ENCODE results near the gene SRPK2.
"Not testable (repeated sequence)": the region's sequence is repeated elsewhere in the genome, so short reads cannot be mapped to it uniquely, and the experiment has no call there.

SRPK2 gene

GRCh38 chr7:105294482-105294881 lies 94.2 kb downstream of the SRPK2 start:
- not testable (repeated sequence) for H3K36me3 ChIP-seq (ENCODE audit: control insufficient read depth, low read depth, low read length)

GRCh38 chr7:105289704-105290103 lies 99.0 kb downstream of the SRPK2 start:
- H3K36me3 ChIP-seq (ENCODE audit: control insufficient read depth, low read depth, low read length) = no peaks in the 10 kb centered on the region
- no peak overlapping the region for H3K27ac ChIP-seq (ENCODE audit: low read length)
- H3K9ac ChIP-seq (ENCODE audit: low read length) = no peak overlapping the region
- H3K4me1 ChIP-seq (ENCODE audit: control insufficient read depth, low read depth, low read length) = no peaks in the 10 kb centered on the region
- no peak overlapping the region for H3K4me3 ChIP-seq (ENCODE audit: low read length)
- no peaks in the 10 kb centered on the region for H3K27me3 ChIP-seq (ENCODE audit: control insufficient read depth, insufficient read depth, low read length)
- no peaks in the 10 kb centered on the region for H3K9me3 ChIP-seq (ENCODE audit: control insufficient read depth, low read depth, low read length)

More at GRCh38 chr7:105294482-105294881, 94.2 kb downstream of the SRPK2 start:
- H3K4me1 ChIP-seq (ENCODE audit: control insufficient read depth, low read depth, low read length); H3K9ac ChIP-seq (ENCODE audit: low read length); H3K27me3 ChIP-seq (ENCODE audit: control insufficient read depth, insufficient read depth, low read length); H3K9me3 ChIP-seq (ENCODE audit: control insufficient read depth, low read depth, low read length); H3K27ac ChIP-seq (ENCODE audit: low read length); H3K4me3 ChIP-seq (ENCODE audit: low read length): not testable (repeated sequence)

- Histone ChIP-seq H3K4me1 (ENCODE audit: control insufficient read depth, low read depth, low read length) (no peaks in the 10 kb centered on the region), H3K9ac (ENCODE audit: low read length) (no peak overlapping the region), H3K4me3 (ENCODE audit: low read length) (no peak overlapping the region), H3K9me3 (ENCODE audit: control insufficient read depth, low read depth, low read length) (no peaks in the 10 kb centered on the region), H3K36me3 (ENCODE audit: control insufficient read depth, low read depth, low read length) (no peaks in the 10 kb centered on the region), H3K27me3 (ENCODE audit: control insufficient read depth, insufficient read depth, low read length) (no peaks in the 10 kb centered on the region), H3K27ac (ENCODE audit: low read length) (no peak overlapping the region)
Observed at GRCh38 chr7:105286441-105286840, 102.3 kb downstream of the SRPK2 start.

- no peak overlapping the region for H3K4me3 ChIP-seq (ENCODE audit: low read length)
- no peak overlapping the region for H3K27ac ChIP-seq (ENCODE audit: low read length)
- H3K27me3 ChIP-seq (ENCODE audit: control insufficient read depth, insufficient read depth, low read length) = no peaks in the 10 kb centered on the region
- no peaks in the 10 kb centered on the region for H3K4me1 ChIP-seq (ENCODE audit: control insufficient read depth, low read depth, low read length)
- no peak overlapping the region for H3K9ac ChIP-seq (ENCODE audit: low read length)
- no peaks in the 10 kb centered on the region for H3K36me3 ChIP-seq (ENCODE audit: control insufficient read depth, low read depth, low read length)
- H3K9me3 ChIP-seq (ENCODE audit: control insufficient read depth, low read depth, low read length) = no peaks in the 10 kb centered on the region
Observed at GRCh38 chr7:105285118-105285874, 103.4 kb downstream of the SRPK2 start.

GRCh38 chr7:105284014-105284413 lies 104.7 kb downstream of the SRPK2 start:
- no peaks in the 10 kb centered on the region for H3K9me3 ChIP-seq (ENCODE audit: control insufficient read depth, low read depth, low read length)
- peaks cover 6% of the 10 kb centered on the region for H3K4me1 ChIP-seq (ENCODE audit: control insufficient read depth, low read depth, low read length)
- H3K36me3 ChIP-seq (ENCODE audit: control insufficient read depth, low read depth, low read length) = no peaks in the 10 kb centered on the region
- H3K4me3 ChIP-seq (ENCODE audit: low read length) = no peak overlapping the region
- no peak overlapping the region for H3K9ac ChIP-seq (ENCODE audit: low read length)
- H3K27ac ChIP-seq (ENCODE audit: low read length) = no peak overlapping the region
- no peaks in the 10 kb centered on the region for H3K27me3 ChIP-seq (ENCODE audit: control insufficient read depth, insufficient read depth, low read length)

GRCh38 chr7:105281966-105282365 lies 106.8 kb downstream of the SRPK2 start:
- no peak overlapping the region for H3K4me3 ChIP-seq (ENCODE audit: low read length)
- H3K9me3 ChIP-seq (ENCODE audit: control insufficient read depth, low read depth, low read length) = no peaks in the 10 kb centered on the region
- H3K9ac ChIP-seq (ENCODE audit: low read length) = no peak overlapping the region
- H3K4me1 ChIP-seq (ENCODE audit: control insufficient read depth, low read depth, low read length) = peaks cover 6% of the 10 kb centered on the region
- no peak overlapping the region for H3K27ac ChIP-seq (ENCODE audit: low read length)
- no peaks in the 10 kb centered on the region for H3K36me3 ChIP-seq (ENCODE audit: control insufficient read depth, low read depth, low read length)
- H3K27me3 ChIP-seq (ENCODE audit: control insufficient read depth, insufficient read depth, low read length) = no peaks in the 10 kb centered on the region

- H3K27me3 ChIP-seq (ENCODE audit: control insufficient read depth, insufficient read depth, low read length) = no peaks in the 10 kb centered on the region
- H3K27ac ChIP-seq (ENCODE audit: low read length) = no peak overlapping the region
- H3K36me3 ChIP-seq (ENCODE audit: control insufficient read depth, low read depth, low read length) = no peaks in the 10 kb centered on the region
- no peak overlapping the region for H3K4me3 ChIP-seq (ENCODE audit: low read length)
- H3K9me3 ChIP-seq (ENCODE audit: control insufficient read depth, low read depth, low read length) = no peaks in the 10 kb centered on the region
- H3K4me1 ChIP-seq (ENCODE audit: control insufficient read depth, low read depth, low read length) = peaks cover 6% of the 10 kb centered on the region
- H3K9ac ChIP-seq (ENCODE audit: low read length) = no peak overlapping the region
Observed at GRCh38 chr7:105279688-105280007, 109.1 kb downstream of the SRPK2 start.

- H3K27me3 ChIP-seq (ENCODE audit: control insufficient read depth, insufficient read depth, low read length) = no peaks in the 10 kb centered on the region
- no peaks in the 10 kb centered on the region for H3K36me3 ChIP-seq (ENCODE audit: control insufficient read depth, low read depth, low read length)
- peaks cover 6% of the 10 kb centered on the region for H3K4me1 ChIP-seq (ENCODE audit: control insufficient read depth, low read depth, low read length)
- no peak overlapping the region for H3K9ac ChIP-seq (ENCODE audit: low read length)
- H3K9me3 ChIP-seq (ENCODE audit: control insufficient read depth, low read depth, low read length) = no peaks in the 10 kb centered on the region
- H3K27ac ChIP-seq (ENCODE audit: low read length) = no peak overlapping the region
- H3K4me3 ChIP-seq (ENCODE audit: low read length) = no peak overlapping the region
Observed at GRCh38 chr7:105278973-105279687, 109.6 kb downstream of the SRPK2 start.

GRCh38 chr7:105278565-105278964 lies 110.2 kb downstream of the SRPK2 start:
- no peaks in the 10 kb centered on the region for H3K9me3 ChIP-seq (ENCODE audit: control insufficient read depth, low read depth, low read length)
- H3K27ac ChIP-seq (ENCODE audit: low read length) = no peak overlapping the region
- H3K4me3 ChIP-seq (ENCODE audit: low read length) = no peak overlapping the region
- H3K4me1 ChIP-seq (ENCODE audit: control insufficient read depth, low read depth, low read length) = peaks cover 6% of the 10 kb centered on the region
- no peaks in the 10 kb centered on the region for H3K27me3 ChIP-seq (ENCODE audit: control insufficient read depth, insufficient read depth, low read length)
- no peaks in the 10 kb centered on the region for H3K36me3 ChIP-seq (ENCODE audit: control insufficient read depth, low read depth, low read length)
- no peak overlapping the region for H3K9ac ChIP-seq (ENCODE audit: low read length)

GRCh38 chr7:105277341-105277740 lies 111.4 kb downstream of the SRPK2 start:
- H3K36me3 ChIP-seq (ENCODE audit: control insufficient read depth, low read depth, low read length) = no peaks in the 10 kb centered on the region
- H3K9me3 ChIP-seq (ENCODE audit: control insufficient read depth, low read depth, low read length) = no peaks in the 10 kb centered on the region
- no peak overlapping the region for H3K27ac ChIP-seq (ENCODE audit: low read length)
- no peaks in the 10 kb centered on the region for H3K27me3 ChIP-seq (ENCODE audit: control insufficient read depth, insufficient read depth, low read length)
- no peak overlapping the region for H3K9ac ChIP-seq (ENCODE audit: low read length)
- peaks cover 6% of the 10 kb centered on the region for H3K4me1 ChIP-seq (ENCODE audit: control insufficient read depth, low read depth, low read length)
- H3K4me3 ChIP-seq (ENCODE audit: low read length) = no peak overlapping the region

GRCh38 chr7:105270117-105270516 lies 118.6 kb downstream of the SRPK2 start:
- Histone ChIP-seq H3K9ac (ENCODE audit: low read length) (no peak overlapping the region), H3K36me3 (ENCODE audit: control insufficient read depth, low read depth, low read length) (no peaks in the 10 kb centered on the region), H3K27me3 (ENCODE audit: control insufficient read depth, insufficient read depth, low read length) (no peaks in the 10 kb centered on the region), H3K27ac (ENCODE audit: low read length) (no peak overlapping the region), H3K4me1 (ENCODE audit: control insufficient read depth, low read depth, low read length) (peaks cover 13% of the 10 kb centered on the region), H3K4me3 (ENCODE audit: low read length) (no peak overlapping the region), H3K9me3 (ENCODE audit: control insufficient read depth, low read depth, low read length) (no peaks in the 10 kb centered on the region)

- H3K27me3 ChIP-seq (ENCODE audit: control insufficient read depth, insufficient read depth, low read length) = no peaks in the 10 kb centered on the region
- no peak overlapping the region for H3K9ac ChIP-seq (ENCODE audit: low read length)
- H3K4me1 ChIP-seq (ENCODE audit: control insufficient read depth, low read depth, low read length) = peaks cover 13% of the 10 kb centered on the region
- H3K27ac ChIP-seq (ENCODE audit: low read length) = no peak overlapping the region
- no peaks in the 10 kb centered on the region for H3K36me3 ChIP-seq (ENCODE audit: control insufficient read depth, low read depth, low read length)
- no peaks in the 10 kb centered on the region for H3K9me3 ChIP-seq (ENCODE audit: control insufficient read depth, low read depth, low read length)
- no peak overlapping the region for H3K4me3 ChIP-seq (ENCODE audit: low read length)
Observed at GRCh38 chr7:105269397-105269796, 119.3 kb downstream of the SRPK2 start.

All from iPS-18a (cell line).